HUES6 (cell line): Measurements from ENCODE around the gene XPR1.

Source experiments
- H3K27ac ChIP-seq: 2 replicates; pipeline ENCODE4 v1.7.0; 2013; ENCODE audit warnings: low read depth, mild to moderate bottlenecking, low read length, inconsistent platforms
- H3K27me3 ChIP-seq: 2 replicates; pipeline ENCODE4 v1.6.1; 2013; ENCODE audit warnings: low read length; ENCODE audit not compliant: control insufficient read depth, insufficient read depth
- H3K36me3 ChIP-seq: 2 replicates; pipeline ENCODE4 v1.6.1; 2013; ENCODE audit warnings: low read length; ENCODE audit not compliant: control insufficient read depth, insufficient read depth
- H3K4me1 ChIP-seq: 2 replicates; pipeline ENCODE4 v1.6.1; 2013; ENCODE audit warnings: low read length; ENCODE audit not compliant: control insufficient read depth, insufficient read depth
- H3K4me3 ChIP-seq: 2 replicates; pipeline ENCODE4 v1.5.1; 2013; ENCODE audit warnings: low read depth, low read length
- H3K9ac ChIP-seq: one replicate; pipeline ENCODE4 v1.6.1; 2013; ENCODE audit warnings: mild to moderate bottlenecking, low read length
- H3K9me3 ChIP-seq: 2 replicates; pipeline ENCODE4 v1.6.1; 2013; ENCODE audit warnings: low read depth, low read length; ENCODE audit not compliant: control insufficient read depth, insufficient read depth

XPR1 gene

DNA sequence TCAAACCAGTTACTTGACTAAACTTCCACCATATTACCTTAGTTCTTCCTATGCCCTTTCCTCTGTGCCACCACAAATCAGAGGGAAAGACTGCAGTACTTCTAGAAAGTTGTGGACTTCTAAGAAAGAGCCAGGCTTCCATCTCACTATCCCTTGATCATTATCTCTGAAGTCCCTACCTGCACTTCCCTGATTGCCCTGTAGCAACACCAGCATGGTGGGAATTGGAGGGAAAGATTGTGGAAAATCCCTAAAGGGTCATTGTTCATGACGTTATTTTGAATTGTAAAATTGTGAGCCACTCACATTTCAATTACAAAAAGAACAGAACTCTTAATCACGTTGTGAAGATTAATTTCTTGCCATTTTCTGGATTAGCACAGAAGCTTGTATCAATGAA, 257.5 kb downstream of the XPR1 start:
- Histone ChIP-seq H3K27me3 (no peaks in the 10 kb centered on the region), H3K9ac (no peak overlapping the region), H3K4me1 (no peaks in the 10 kb centered on the region), H3K27ac (no peak overlapping the region), H3K36me3 (no peaks in the 10 kb centered on the region), H3K9me3 (no peaks in the 10 kb centered on the region), H3K4me3 (no peak overlapping the region)

DNA sequence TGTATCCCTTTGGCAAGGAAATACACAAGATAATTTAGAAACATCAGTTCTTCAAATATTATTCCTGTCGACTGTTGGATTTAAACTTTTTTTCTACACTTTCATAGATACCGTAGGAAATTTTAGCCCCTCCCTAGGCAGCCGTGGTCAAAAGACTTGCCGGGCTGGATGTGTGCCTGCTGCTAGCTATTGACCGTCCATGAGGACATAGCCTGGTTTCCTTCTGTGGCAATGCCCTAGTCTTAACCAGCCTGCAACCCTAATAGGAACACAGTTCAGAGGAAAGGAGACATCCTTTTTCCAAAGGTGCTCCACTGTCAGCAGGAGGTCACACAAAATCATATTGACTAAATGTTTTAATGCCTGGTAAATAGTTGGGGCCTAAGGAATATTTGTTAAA, 260.4 kb downstream of the XPR1 start:
- Histone ChIP-seq H3K36me3 (no peaks in the 10 kb centered on the region), H3K4me3 (no peak overlapping the region), H3K27me3 (no peaks in the 10 kb centered on the region), H3K9ac (no peak overlapping the region), H3K9me3 (no peaks in the 10 kb centered on the region), H3K27ac (no peak overlapping the region), H3K4me1 (no peaks in the 10 kb centered on the region)

DNA sequence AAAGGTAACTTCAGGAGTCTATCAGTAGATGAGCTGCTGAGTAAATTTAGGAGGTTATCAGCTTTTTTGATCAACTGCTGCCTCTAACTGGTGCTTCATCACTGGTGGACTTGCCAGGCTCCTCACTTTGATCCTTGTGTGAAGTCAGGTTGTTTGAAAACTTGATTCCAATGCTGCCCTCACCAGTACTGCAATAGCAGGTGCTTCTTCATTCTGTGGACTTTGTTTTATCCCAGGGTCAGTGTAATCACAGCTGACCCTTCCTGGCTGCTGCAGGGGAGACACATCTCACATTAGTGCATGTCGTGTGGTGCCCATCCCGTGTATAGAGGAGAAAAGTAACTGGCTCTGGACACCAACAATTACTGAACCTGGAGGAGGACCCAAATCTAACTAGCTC, 260.9 kb downstream of the XPR1 start:
- Histone ChIP-seq H3K4me1 (no peaks in the 10 kb centered on the region), H3K27me3 (no peaks in the 10 kb centered on the region), H3K9ac (no peak overlapping the region)

DNA sequence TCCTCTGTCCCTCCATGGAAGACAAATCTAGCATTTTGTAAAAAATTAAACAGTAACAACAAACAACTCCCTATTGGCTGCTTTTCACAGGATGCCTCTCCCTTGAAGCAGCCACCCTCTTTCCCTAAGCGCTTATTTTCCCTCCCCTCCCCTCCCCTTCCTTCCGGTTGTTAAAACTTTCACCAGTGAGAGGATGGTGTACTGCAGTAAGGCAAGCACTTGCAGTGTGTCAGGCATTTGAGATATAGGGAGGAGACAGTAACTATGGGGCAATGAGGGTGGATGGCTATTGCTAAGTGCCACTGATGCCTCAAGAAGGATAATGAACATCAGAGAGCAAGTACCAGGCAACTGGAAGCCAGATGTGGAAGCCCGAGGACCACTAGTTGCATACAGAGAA, 261.8 kb downstream of the XPR1 start:
- H3K27me3 ChIP-seq = no peaks in the 10 kb centered on the region
- H3K4me3 ChIP-seq = no peak overlapping the region
- H3K9me3 ChIP-seq = no peaks in the 10 kb centered on the region
- H3K36me3 ChIP-seq = no peaks in the 10 kb centered on the region
- H3K27ac ChIP-seq = no peak overlapping the region
- H3K4me1 ChIP-seq = peaks cover 2% of the 10 kb centered on the region
- H3K9ac ChIP-seq = no peak overlapping the region

More for the DNA sequence above, 260.9 kb downstream of the XPR1 start:
- Histone ChIP-seq H3K27ac (no peak overlapping the region), H3K4me3 (no peak overlapping the region), H3K9me3 (no peaks in the 10 kb centered on the region), H3K36me3 (no peaks in the 10 kb centered on the region)

DNA sequence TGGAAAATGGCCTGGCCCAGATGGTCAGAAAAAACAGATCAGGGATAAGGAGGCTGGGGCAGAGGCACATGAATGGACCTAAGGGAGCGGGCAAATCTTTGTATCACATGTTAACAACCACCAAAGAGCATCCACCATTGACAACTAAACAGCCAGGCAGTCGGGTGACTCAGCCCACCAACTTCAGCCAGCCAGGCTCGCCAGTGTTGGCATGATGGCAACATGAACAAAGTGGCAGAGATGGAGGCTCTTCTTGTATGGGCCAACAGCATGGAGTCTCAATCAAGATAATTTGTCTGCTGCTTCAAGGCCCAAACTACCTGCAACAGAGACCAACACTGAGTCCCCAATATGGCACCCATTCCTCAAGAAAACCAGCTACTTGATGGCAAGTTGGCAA, 264.3 kb downstream of the XPR1 start:
- Histone ChIP-seq H3K36me3 (no peaks in the 10 kb centered on the region), H3K27me3 (no peaks in the 10 kb centered on the region), H3K9me3 (no peaks in the 10 kb centered on the region), H3K4me3 (no peak overlapping the region), H3K4me1 (peaks cover 19% of the 10 kb centered on the region), H3K27ac (no peak overlapping the region), H3K9ac (no peak overlapping the region)

DNA sequence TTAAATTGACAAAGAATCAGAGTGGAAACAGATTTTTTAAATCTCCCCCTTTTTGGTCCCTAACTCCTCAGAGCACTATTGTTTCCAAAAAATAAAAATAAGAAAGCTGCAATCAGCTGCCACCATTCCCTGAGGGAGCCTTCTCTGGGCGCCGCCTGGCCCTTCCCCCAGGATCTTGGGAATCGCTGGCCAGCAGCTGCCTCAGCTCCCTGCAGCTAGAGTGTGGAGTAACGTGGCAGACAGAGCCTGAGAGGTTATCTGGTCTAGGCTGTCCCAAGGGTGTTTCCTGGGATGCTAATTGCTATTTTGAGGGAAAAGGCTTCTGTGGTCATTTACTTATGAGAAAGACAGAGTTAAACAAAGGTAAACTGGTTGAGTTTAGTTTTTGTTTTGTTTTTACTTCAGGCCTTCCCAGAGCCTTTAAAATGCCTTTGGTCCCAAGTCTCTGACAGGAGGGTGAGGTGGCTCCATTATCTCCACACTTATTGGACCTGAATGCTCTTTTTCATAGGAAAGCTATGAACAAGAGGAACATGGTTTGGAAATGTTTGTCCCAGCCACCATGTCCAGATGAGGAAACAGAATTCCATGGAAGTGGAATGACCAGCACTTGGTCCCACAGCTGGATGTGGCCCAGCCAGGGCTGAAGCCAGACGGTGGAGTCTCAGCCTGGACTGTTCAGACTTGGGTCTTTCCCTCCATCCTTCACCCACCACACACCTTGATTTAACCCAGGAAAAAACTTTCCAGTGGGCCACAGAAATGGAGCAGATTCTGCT, 266.8 kb downstream of the XPR1 start:
- Histone ChIP-seq H3K36me3 (no peaks in the 10 kb centered on the region), H3K4me1 (peaks cover 19% of the 10 kb centered on the region), H3K27me3 (no peaks in the 10 kb centered on the region), H3K9me3 (no peaks in the 10 kb centered on the region), H3K4me3 (no peak overlapping the region), H3K27ac (no peak overlapping the region), H3K9ac (no peak overlapping the region)

DNA sequence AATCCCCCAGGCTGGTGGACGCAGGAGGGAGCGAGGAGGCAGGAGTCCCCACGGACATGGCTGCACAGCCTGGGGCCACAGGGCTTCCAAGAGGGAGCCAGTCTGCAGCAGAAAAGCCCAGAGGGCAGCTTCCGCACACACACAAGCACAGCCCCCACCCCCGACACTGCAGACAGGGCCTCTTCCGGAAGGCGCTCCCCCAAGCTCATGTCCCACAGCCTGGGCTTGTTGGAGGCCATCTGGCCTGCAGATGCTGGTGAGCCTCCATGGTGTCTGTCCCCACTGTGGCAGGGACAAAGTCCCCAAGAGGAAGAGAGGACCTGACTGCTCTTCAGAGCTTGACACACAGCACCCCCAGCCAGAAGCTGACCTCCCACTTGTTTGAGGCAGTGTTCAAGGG, 267.4 kb downstream of the XPR1 start:
- Histone ChIP-seq H3K27ac (no peak overlapping the region), H3K9ac (no peak overlapping the region)

DNA sequence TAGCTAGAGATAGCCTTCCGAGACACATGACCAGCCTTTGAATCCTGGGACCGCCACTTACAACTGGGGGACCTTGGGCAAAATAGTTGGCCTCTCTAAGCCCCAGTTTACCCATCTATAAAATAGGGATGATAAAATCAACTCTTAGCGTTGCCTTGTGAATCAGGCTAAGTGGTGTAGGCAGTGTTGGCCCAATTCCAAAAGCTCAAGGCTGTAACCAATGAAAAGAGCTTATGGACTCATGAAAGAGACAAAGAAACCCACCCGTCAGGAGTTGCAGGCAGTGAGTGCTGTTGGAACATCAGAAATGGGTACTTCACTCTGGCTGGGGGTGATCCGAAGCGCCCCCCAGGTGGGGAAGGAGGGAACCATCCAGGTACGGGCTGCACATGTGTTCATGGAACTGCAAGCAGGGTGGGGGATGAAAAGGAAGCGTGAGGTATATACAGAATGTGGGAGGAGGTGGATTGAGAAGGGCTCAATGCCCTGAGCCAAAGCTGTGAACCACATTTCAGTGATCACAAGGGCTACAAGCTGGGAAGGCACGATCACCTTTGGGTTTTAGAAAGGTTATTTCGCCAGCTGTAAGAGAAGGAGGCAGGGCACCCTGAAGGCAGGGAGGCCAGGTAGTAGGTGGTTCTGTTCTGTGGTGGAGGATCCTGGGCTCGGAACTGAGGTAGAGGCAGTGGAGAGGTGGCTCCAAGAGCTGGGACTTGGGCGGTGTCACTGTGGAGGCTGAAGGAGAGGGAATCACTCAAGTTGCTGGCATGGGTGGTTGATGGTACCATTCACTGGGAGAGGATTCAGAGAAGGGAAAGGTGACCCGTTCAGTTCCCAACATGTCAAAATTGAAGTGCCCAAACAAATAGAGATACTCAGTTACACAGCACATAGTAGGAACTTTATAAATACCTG, 269.5 kb downstream of the XPR1 start:
- no peaks in the 10 kb centered on the region for H3K9me3 ChIP-seq
- no peaks in the 10 kb centered on the region for H3K36me3 ChIP-seq
- H3K27me3 ChIP-seq = no peaks in the 10 kb centered on the region
- H3K4me3 ChIP-seq = no peak overlapping the region
- H3K27ac ChIP-seq = no peak overlapping the region
- H3K4me1 ChIP-seq = peaks cover 19% of the 10 kb centered on the region
- H3K9ac ChIP-seq = no peak overlapping the region

More for the DNA sequence above, 267.4 kb downstream of the XPR1 start:
- Histone ChIP-seq H3K27me3 (no peaks in the 10 kb centered on the region), H3K9me3 (no peaks in the 10 kb centered on the region), H3K36me3 (no peaks in the 10 kb centered on the region), H3K4me1 (peaks cover 19% of the 10 kb centered on the region), H3K4me3 (no peak overlapping the region)

DNA sequence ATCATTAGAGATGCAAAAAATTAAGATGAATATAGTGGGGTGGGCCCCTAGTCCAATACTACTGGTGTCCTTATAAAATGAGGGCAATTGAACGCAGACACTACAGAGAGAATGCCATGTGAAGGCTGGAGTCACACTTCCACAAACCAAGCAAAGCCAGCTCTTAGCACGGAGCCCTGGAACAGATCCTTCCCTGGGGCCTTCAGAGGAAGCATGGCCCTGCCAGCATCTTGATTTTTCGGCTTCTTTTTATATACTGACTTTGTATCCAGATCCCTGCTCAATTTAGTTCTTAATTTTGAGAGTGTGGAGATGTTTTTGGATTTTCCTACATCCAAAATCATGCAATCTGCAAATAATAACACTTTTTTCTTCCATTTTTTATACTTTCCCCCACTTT, 270.7 kb downstream of the XPR1 start:
- Histone ChIP-seq H3K9me3 (no peaks in the 10 kb centered on the region), H3K4me3 (no peak overlapping the region), H3K27ac (no peak overlapping the region), H3K4me1 (peaks cover 19% of the 10 kb centered on the region), H3K27me3 (no peaks in the 10 kb centered on the region), H3K9ac (no peak overlapping the region), H3K36me3 (no peaks in the 10 kb centered on the region)

DNA sequence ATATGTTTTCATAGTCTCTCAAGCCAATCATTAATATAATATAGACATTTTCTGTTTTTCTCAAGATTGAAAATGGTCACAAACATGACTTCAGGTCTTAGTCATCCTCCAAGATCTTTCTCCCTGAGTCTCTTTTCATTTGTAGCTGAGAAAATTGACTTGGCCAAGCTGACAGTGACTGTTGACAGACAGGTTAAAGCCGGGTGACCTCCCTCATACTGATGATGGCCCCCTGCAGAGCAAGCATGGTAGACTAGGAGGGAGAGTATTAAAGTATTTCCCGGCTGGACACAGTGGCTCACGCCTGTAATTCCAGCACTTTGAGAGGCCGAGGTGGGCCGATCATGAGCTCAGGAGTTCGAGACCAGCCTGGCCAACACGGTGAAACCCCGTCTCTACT, 274.1 kb downstream of the XPR1 start:
- H3K4me3 ChIP-seq = no peak overlapping the region
- no peaks in the 10 kb centered on the region for H3K4me1 ChIP-seq
- H3K9me3 ChIP-seq = no peaks in the 10 kb centered on the region
- H3K36me3 ChIP-seq = no peaks in the 10 kb centered on the region
- H3K27ac ChIP-seq = no peak overlapping the region
- peaks cover under 1% of the 10 kb centered on the region; the same call in 1 of the 2 replicates for H3K27me3 ChIP-seq
- H3K9ac ChIP-seq = no peak overlapping the region

DNA sequence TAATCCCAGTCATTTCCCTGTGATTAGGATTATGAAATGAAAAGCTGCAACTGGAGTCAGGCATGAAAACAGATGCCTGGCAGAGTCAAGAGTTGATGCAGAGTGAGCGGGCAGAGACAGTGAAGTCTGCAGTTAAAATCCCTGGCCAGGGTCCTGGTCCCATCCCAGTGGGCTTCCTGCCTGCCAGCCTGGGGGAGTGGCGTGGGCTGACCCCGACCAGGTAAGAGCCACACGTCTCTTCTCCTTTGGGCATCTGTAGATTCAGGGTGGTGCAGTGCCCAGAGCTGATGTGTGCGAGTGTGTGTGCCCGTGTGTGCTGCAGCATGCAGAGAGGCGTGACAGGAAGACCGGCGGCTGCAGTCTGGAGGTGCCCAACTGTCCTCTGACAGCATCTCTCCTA, 274.7 kb downstream of the XPR1 start:
- Histone ChIP-seq H3K9ac (no peak overlapping the region), H3K36me3 (no peaks in the 10 kb centered on the region), H3K4me1 (peaks cover 5% of the 10 kb centered on the region), H3K27me3 (peaks cover 6% of the 10 kb centered on the region), H3K27ac (no peak overlapping the region), H3K9me3 (no peaks in the 10 kb centered on the region), H3K4me3 (no peak overlapping the region)
